ENCODE results near the gene DSCAML1.
"Not testable (repeated sequence)": the region's sequence is repeated elsewhere in the genome, so short reads cannot be mapped to it uniquely, and the experiment has no call there.

The DSCAML1 gene

DNA sequence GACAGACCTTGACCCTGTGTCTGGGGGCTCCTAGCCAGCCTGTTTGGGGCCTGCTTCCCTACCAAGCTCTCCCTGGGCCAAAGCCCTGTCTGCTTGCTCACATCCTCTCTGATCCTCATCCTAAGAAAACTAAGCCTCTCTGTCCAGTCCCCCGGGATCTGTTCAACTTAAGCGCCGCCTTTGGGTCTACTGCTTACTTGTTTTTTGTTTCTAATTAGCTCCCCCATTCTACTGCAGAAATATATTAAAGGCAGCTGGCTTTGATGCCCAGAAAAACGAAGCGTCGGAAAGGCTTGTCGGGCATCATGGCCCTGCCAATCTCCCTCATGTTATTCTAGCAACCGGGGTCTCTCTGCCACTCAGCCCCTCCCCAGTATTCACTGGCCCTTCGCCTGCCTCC lies 3.4 kb downstream of the DSCAML1 start:
- FAIRE-seq: no peak

- FAIRE-seq: no peak
These were observed 4.0 kb downstream of the DSCAML1 start for GRCh38 chr11:117792992-117793391.

- no peak for FAIRE-seq
These were observed 4.8 kb downstream of the DSCAML1 start for GRCh38 chr11:117792241-117792640.

GRCh38 chr11:117790279-117790678 lies 6.7 kb downstream of the DSCAML1 start:
- FAIRE-seq: no peak

GRCh38 chr11:117789241-117789640 lies 7.8 kb downstream of the DSCAML1 start:
- FAIRE-seq: no peak

DNA sequence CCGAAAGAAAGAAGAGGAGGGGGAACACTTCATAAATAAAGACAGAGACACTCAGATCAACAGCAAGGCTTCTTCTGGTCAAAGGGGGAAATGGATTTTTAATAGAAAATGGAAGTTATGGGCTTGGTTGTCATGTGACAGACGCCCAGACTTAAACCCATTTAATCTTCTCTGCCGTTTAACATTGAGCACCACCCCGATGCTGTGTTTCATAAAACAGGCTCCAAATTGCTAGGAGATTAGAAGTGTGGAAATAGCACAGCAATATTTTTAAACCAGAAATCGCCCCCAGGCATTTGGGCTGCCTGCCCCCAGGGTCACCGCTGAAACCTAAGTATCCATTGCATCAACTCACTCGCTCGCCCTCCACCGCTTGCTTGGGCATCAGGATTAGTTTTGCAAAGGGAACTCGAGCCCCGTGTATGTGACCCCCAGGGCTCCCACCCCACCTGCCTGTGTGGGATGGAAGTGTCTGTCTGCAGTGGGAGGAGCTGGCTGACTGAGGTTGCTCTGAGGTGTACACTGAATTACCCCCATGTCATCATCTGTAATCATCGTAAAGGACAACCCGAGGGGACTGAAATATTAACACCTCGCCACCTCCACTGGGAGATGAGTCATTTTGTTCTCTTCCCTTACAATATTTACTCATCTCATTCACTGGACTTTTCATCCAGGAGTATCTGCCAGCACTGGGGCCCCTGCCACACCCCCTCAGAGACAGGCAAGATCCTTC lies 10.7 kb downstream of the DSCAML1 start:
- no peak for FAIRE-seq

DNA sequence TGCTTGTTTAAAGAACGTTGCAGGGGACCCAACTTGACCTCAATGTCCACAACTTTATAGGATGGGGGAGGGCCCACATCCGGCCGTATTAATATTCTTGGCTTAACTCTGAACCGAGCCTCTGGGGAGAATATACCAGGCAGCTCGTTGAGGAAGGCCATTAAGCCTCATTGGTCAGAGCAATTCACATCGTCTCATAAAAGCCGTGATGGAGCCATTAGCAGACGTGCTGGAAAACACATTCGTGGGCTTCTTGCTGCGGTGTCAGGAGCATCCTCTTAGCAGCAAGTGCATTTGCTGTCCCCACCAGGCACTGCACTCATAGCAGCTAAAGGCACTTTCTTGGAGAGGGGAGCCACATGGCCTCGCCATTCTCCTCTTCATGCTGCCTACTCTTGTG lies 14.9 kb downstream of the DSCAML1 start:
- FAIRE-seq: no peak

- FAIRE-seq: no peak
These were observed 15.4 kb downstream of the DSCAML1 start for GRCh38 chr11:117781627-117782026.

- FAIRE-seq: no peak
These were observed 16.6 kb downstream of the DSCAML1 start for GRCh38 chr11:117780456-117780855.

DNA sequence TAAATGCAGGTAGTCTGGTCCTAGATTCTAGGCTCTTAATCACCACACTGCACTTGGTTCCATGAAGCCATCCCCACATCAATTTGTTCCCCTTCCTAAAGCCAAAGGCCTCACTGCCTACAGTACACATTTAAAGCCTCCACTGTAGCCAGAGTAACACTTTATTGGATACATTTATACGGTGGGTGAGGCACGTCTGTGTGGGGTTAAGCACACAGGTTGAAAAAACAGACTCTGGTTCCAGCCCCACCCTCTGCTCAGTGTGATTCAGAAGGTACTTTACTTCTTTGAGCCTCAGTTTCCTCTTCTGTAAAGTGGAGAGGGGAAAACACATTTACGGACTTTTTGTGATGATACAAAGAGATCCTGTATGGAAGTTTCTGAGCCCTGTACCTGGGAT lies 22.5 kb downstream of the DSCAML1 start:
- no peak for FAIRE-seq

DNA sequence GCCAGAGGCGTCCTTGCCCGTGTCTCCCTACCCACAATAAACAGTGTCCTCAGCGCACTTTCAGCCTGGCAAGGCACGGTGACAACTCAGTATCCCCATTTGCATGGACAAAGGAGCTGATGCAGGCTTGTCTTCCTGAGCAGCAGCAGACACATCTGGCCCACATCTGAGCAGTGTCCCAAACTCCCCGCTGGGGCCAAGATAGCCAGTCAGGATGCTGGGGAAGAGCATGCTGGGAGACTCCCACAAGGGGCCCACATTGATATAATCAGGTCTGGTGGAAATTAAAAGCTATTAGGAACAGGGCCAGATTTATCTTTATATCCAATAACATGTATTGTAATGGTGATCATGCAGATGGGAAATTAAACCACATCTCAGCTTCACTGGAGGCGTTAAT lies 24.7 kb downstream of the DSCAML1 start:
- FAIRE-seq: no peak

GRCh38 chr11:117771841-117772240 lies 25.2 kb downstream of the DSCAML1 start:
- FAIRE-seq: no peak

DNA sequence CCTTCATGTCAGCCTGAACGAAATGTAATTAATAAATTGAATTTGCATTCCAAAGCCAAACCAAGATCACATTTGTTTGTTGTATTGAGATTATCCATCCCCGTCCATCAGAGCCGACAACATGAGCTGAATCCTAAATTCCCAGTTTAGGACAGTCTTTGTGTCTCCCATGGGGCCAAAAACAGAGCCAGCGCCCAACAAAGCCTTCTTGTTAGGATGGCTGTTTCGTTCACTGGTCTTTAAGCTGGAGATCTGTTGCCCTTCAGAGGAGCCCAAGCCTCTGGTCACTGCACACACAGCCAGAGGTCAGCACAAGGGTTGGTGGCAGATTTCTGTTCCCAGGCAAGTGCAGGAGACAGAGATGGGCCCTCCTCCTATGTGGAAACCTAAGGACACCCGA lies 25.8 kb downstream of the DSCAML1 start:
- no peak for FAIRE-seq

DNA sequence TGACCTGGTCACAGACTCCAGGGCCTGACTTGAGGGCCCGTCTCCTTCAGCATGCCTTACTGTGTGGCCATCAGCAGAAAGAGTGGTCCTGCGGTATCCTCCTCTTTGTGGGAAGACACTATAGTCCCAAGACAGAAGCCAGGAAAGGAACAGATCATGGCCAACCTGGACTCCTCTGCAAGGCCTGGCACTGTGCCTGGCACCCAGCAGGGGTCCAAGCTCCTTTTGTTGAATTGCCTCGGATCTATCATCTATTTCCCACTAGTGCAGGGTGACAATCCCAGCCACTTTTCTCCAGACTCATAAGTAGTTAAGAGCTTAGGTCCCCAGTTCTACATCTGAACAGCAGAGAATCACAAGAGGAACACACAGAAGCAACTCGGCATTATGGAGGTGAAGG lies 27.0 kb downstream of the DSCAML1 start:
- FAIRE-seq: no peak

DNA sequence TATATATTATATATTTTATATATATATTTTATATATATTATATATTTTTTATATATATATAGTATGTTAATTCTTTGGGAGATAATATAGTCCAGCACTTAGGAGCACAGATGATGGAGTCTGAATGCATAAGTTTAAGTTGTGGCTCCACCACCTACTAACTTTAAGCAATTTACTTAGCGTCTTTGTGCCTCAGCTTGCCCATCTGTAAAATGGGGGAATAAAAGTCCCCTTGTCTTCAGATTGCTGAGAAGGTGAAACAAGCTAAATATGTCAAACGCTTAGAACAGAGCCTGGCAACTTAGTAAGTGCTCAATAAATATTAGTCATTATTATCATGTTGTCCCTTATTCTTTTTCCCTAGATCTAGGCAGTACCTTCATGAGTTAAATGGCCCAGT lies 27.5 kb downstream of the DSCAML1 start:
- no peak for FAIRE-seq

GRCh38 chr11:117768506-117768905 lies 28.5 kb downstream of the DSCAML1 start:
- no peak for FAIRE-seq

DNA sequence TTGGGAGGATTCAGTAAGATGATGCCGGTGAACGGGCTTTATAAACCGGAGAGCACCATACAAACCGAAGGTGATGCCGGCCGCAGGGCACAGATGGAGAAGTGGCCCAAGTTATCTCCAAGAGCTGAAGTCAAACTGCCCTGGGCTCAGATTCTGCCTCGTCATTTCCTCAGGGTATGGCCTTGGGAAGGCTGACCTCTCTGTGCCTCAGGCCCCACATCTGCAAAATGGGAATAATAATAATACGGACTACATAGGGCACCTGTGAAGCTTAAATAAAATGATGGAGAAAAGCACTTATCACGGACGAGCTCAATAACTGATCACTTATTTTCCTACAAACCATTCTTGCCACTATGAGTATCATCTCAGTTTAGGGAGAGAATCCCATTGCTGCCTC lies 29.9 kb downstream of the DSCAML1 start:
- FAIRE-seq: no peak

GRCh38 chr11:117766576-117766975 lies 30.4 kb downstream of the DSCAML1 start:
- FAIRE-seq: no peak

- no peak for FAIRE-seq
These were observed 31.0 kb downstream of the DSCAML1 start for GRCh38 chr11:117766026-117766425.

DNA sequence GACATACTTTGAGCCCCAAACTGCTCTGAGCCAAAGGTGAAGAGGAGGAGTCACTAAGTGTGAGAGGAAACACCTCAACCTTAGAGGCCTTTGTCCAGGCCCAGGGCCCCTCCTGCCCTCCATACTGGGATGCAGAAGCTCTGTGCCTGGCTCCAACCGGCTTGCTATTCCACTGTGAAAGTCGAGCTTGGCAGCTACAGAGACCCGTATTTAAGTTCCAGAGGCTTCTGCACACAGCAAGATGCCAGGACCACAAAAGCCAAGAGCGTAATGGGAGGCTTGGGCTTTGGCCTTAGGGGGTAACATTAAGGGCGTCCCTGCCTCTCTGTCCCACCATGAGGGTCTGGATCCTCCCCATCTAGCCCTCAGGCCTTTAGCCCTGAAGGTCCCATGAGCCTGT lies 31.9 kb downstream of the DSCAML1 start:
- no peak for FAIRE-seq

DNA sequence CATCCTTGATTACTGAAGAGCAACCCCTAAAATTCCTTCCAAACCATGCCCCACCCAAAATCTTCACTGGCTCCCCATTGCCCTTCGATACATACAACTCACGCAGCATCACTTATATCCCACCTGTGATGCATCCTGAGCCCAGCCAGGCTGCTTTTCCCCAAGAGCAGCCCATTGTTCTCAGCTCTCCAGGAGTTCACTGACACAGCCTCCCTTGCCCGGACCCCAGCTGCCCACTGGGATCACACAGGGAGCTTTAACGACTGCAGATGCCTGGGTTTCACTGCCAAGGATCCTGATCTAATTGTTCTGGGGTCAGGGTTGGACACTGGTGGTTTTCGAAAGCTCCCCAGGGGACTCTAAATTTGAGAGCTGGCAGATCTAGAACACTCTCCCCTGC lies 33.6 kb downstream of the DSCAML1 start:
- not testable (repeated sequence) for FAIRE-seq

DNA sequence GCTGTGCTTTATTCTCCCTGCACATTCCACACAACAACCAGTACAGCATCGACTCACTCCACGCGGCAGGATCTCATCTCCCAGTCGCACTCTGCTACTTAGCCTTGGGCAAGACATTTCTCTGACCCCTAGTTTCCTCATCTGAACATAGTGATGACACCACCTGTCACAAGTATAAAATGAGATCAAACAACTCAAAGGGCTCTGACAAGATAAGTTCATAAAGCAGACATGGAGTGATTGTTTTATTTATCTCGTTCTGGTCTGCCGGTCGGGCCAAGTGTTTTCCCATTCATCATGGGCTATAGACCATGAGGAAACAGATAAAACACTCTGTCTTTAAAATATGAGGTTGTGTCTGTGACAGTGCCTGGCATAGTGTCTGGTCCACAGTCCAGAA lies 35.0 kb downstream of the DSCAML1 start:
- FAIRE-seq: no peak

DNA sequence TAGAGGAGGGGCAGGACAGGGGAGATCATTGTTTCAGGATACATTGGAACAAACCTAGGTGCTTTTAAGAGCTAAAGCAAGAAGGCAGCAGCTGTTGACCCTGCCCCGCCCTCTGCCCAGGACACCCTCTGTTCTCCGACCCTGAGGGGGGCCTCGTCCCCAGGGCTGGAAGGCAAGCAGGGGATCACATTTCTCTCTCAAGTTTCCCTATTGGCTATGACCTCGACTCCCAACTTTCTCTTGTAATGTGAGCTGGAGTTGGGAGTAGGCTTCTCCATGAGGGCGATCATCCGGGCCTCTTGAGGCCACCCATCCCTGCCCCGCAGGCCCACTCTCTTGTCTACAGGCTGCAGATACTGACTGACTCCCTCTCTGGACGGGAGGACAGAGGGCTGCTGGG lies 37.7 kb downstream of the DSCAML1 start:
- no peak for FAIRE-seq

DNA sequence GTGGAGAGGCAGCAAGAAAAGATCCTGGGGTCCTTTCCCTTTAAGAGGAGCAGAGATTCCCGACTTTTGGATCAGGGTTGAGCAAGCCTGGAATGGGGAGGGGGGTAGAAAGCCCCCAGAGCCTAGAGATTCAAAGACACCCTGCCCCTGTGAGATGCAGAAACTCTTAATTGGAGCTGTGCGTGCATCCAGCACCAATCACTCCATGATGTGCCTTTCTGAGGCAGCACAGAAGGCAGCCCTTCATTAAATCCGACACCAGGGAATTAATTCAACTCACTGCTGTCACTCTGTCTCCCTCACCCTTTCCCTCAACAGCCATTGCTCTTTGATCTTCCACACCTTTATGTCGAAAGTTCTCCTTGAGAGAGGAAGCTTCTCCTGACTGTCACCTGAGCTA lies 43.0 kb downstream of the DSCAML1 start:
- no peak for FAIRE-seq

- no peak for FAIRE-seq
These were observed 44.2 kb downstream of the DSCAML1 start for GRCh38 chr11:117752721-117753237.
